Right renal pelvis (tissue), 4 donors: Measurements from ENCODE around the gene CDK14. TPM values are rescaled to one million over a fixed set of nuclear protein-coding genes. Genes with fewer than 3 reads are reported as not detected.

Source experiments
- DNase-seq, 4 donors: peaks; one replicate each; pipeline ENCODE4 v3.0.0-alpha.2; 2013; ENCODE audit warnings: low read depth in 4 of 4, low spot score in 3 of 4, missing footprints in 1 of 4
- polyA plus RNA-seq, 4 donors: library from polyadenylated mRNA; unstranded; fragments of 120-200 nt; gene quantifications; one replicate each; pipeline ENCODE4 v1.2.1, GENCODE V29; 2013; ENCODE audit not compliant: insufficient read length in 4 of 4

Gene CDK14
- polyA plus RNA-seq, 4 donors: 30.3 to 39.1 (median 37.5) TPM

GRCh38 chr7:91230100-91230499, 634.0 kb downstream of the CDK14 start:
- DNase-seq: no peak

- no peak for DNase-seq
These were observed 634.4 kb downstream of the CDK14 start for GRCh38 chr7:91230503-91230902.

- no peak for DNase-seq
These were observed 637.1 kb downstream of the CDK14 start for GRCh38 chr7:91233212-91233611.

- no peak for DNase-seq
These were observed 639.2 kb downstream of the CDK14 start for GRCh38 chr7:91235211-91235832.

DNA sequence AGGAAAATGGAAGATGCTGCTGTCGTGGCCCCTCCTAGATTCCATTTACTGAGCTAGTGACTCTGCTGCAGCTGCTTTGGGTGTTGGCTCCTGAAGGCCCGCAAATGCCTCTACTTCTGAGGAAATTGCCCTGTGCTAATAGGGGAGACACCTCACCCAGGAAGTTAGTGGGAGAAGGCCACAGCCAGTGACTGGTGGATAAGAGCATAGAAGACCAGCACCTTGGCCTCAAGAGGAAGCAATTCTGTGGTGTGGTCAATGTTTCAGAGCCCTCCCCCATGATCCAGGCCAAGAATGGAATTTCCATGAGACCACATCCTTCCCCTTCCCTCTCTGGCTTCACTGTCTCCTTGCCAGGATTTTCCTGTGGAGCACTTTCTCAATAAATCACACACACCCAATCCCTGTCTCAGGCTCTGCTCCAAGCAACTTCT, 643.1 kb downstream of the CDK14 start:
- no peak for DNase-seq

DNA sequence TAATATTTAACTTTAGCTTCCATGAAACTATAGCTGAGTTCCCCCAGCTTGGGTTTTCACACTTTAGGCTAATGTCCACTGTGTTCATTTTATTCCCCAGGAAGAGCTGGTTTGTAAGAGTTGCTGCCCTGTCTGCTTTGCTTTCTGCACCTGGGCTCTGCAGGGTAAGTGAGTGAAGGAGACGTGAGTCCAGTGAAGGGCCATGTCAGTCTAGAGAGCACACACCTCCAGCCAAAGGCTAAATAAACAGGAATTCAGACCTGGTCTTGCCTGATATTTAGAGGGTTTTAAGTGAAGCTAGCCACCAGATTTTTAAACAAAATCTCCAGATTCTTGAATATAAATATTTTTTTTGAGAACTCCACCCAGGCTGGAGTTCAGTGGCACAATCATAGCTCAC, 643.7 kb downstream of the CDK14 start:
- DNase-seq: no peak

GRCh38 chr7:91240376-91240941, 644.3 kb downstream of the CDK14 start:
- DNase-seq: no peak

- DNase-seq: no peak
These were observed 646.1 kb downstream of the CDK14 start for GRCh38 chr7:91242097-91242844.

GRCh38 chr7:91243591-91244301, 647.6 kb downstream of the CDK14 start:
- no peak for DNase-seq

GRCh38 chr7:91247500-91247899, 651.4 kb downstream of the CDK14 start:
- DNase-seq: no peak

GRCh38 chr7:91248996-91249395, 652.9 kb downstream of the CDK14 start:
- DNase-seq: no peak

- DNase-seq: no peak
These were observed 653.5 kb downstream of the CDK14 start for GRCh38 chr7:91249506-91250233.

DNA sequence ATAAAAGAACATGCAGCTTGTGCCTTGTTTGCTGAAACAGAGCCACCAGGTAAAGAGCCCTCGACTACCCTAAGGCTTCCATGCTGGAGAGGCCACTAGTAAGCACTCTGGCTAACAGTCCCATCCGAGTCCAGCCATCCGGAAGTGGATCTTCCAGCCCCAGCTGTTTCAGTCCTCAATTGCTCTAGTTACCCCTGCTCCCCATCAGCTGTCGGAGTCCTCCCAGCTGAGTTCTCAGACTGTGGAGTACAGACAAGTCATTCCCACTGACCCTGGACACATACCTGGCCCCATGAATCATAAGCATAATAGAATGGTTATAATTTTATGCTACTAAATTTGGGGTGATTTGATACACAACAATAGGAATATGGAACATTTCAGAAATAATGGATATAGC, 654.6 kb downstream of the CDK14 start:
- no peak for DNase-seq

- no peak for DNase-seq
These were observed 655.8 kb downstream of the CDK14 start for GRCh38 chr7:91251877-91252276.

Other genes starting within 250 kb of the CDK14 start
- gene GTPBP10, start 249.6 kb upstream of the CDK14 start, polyA plus RNA-seq: 10 to 100 TPM; 24.3 to 32.1 (median 29.5) TPM
- 10 to 100 TPM; 43.4 to 54.2 (median 52.2) TPM for gene CLDN12, start 192.9 kb upstream of the CDK14 start, polyA plus RNA-seq
- not detected for gene PTTG1IP2, start 126.7 kb upstream of the CDK14 start, polyA plus RNA-seq